GM12878 (cell line): ENCODE results near the gene C3orf38. TPM values are rescaled to one million over a fixed set of nuclear protein-coding genes. Genes with fewer than 3 reads are reported as not detected.

ENCODE experiments used
- ATF7 ChIP-seq: fragments of 450-650 bp; IDR thresholded peaks from 2 replicates; pipeline ENCODE4 v1.6.1; 2016; ENCODE audit warnings: low read depth, mild to moderate bottlenecking
- CHD4 ChIP-seq: fragments of 200-600 bp; sonication (generic); IDR thresholded peaks from 2 replicates; pipeline ENCODE4 v1.6.1; 2016; ENCODE audit warnings: mild to moderate bottlenecking
- CREB1 ChIP-seq: IDR thresholded peaks from 2 replicates; pipeline ENCODE4 v1.6.1; 2012; ENCODE audit warnings: low read depth, mild to moderate bottlenecking, inconsistent platforms
- EED ChIP-seq: sonication (generic); IDR thresholded peaks from 2 replicates; pipeline ENCODE4 v1.6.1; 2016; ENCODE audit warnings: antibody characterized with exemption, low read depth
- FOXM1 ChIP-seq: IDR thresholded peaks from 2 replicates; pipeline ENCODE4 v1.6.1; 2012; ENCODE audit warnings: low read depth, mild to moderate bottlenecking, inconsistent platforms, low read length, moderate library complexity
- KLF5 ChIP-seq: fragments of 450-650 bp; IDR thresholded peaks from 2 replicates; pipeline ENCODE4 v1.6.1; 2014; ENCODE audit warnings: mild to moderate bottlenecking; ENCODE audit not compliant: partially characterized antibody
- MYC ChIP-seq: IDR thresholded peaks from 2 replicates; pipeline ENCODE4 v1.6.1; 2011; ENCODE audit warnings: mild to moderate bottlenecking, low read length, moderate library complexity, inconsistent platforms; ENCODE audit not compliant: insufficient read depth, insufficient replicate concordance, insufficient read length, severe bottlenecking
- NFYB ChIP-seq: IDR thresholded peaks from 2 replicates; pipeline ENCODE4 v1.6.1; 2011; ENCODE audit warnings: low read depth, mild to moderate bottlenecking, low read length, improper control_type of control experiment, moderate library complexity; ENCODE audit not compliant: insufficient read depth
- PML ChIP-seq: IDR thresholded peaks from 2 replicates; pipeline ENCODE4 v1.6.1; 2012; ENCODE audit warnings: low read length, inconsistent platforms
- RFX5 ChIP-seq: IDR thresholded peaks from 2 replicates; pipeline ENCODE4 v1.6.1; 2011; ENCODE audit warnings: low read depth, low read length, improper control_type of control experiment
- SREBF2 ChIP-seq: IDR thresholded peaks from 2 replicates; pipeline ENCODE4 v1.6.1; 2012; ENCODE audit warnings: mild to moderate bottlenecking, low read length
- TBL1XR1 ChIP-seq: IDR thresholded peaks from 2 replicates; pipeline ENCODE4 v1.6.1; 2012; ENCODE audit warnings: low read depth, low read length, improper control_type of control experiment
- TCF3 ChIP-seq: IDR thresholded peaks from 2 replicates; pipeline ENCODE4 v1.6.1; 2012; ENCODE audit warnings: low read depth, mild to moderate bottlenecking, low read length, borderline replicate concordance; ENCODE audit not compliant: insufficient read depth
- polyA plus RNA-seq, 11 experiments: library from polyadenylated mRNA; depleted of rRNA in 4 of 11; unstranded in 6 of 11; stranded (reverse) in 5 of 11; fragments of >200 nt; fragmentation: Nextera tagmentation in 4 of 11; fragmentation: Illumina TruSeq in 1 of 11; extraction: Ambion mirVana in 4 of 11; extraction: Trizol in 1 of 11; gene quantifications; 1 replicate in 1 of 11; 2 replicates in 10 of 11; pipeline versions ENCODE4 v1.2.1 to v1.2.3, GENCODE V29; 2011 to 2016; ENCODE audit warnings: inconsistent platforms in 2 of 11, missing spikeins in 2 of 11, low read depth in 1 of 11
- total RNA-seq, 4 experiments: library from RNA; depleted of rRNA in 3 of 4; stranded (reverse); fragments of >200 nt in 3 of 4; fragmentation: Illumina TruSeq in 1 of 4; extraction: Trizol in 1 of 4; gene quantifications; 2 replicates each; pipeline versions ENCODE4 v1.2.1 to v1.2.3, GENCODE V29; 2013 to 2021
- TF ChIP-seq, protein P1 (sequence below): fragments of 450-650 bp; IDR thresholded peaks from 2 replicates; pipeline ENCODE4 v1.6.1; 2017; ENCODE audit warnings: mild to moderate bottlenecking, low read depth, inconsistent platforms; ENCODE audit not compliant: poor library complexity, severe bottlenecking
- TF ChIP-seq, protein P2 (sequence below), 3 experiments: IDR thresholded peaks in 2 of 3; conservative IDR thresholded peaks in 1 of 3; 2 replicates each; pipeline ENCODE4 v1.5.1; 2011; ENCODE audit warnings: low read depth in 3 of 3, low read length in 3 of 3, mild to moderate bottlenecking in 3 of 3, control low read depth in 2 of 3, moderate library complexity in 2 of 3, inconsistent platforms in 1 of 3, mixed read lengths in 1 of 3; ENCODE audit not compliant: control insufficient read depth in 2 of 3, insufficient read depth in 1 of 3; ENCODE audit errors: extremely low read depth in 1 of 3
- TF ChIP-seq, protein P3 (sequence below): fragments of 450-650 bp; IDR thresholded peaks from 2 replicates; pipeline ENCODE4 v1.6.1; 2016; ENCODE audit warnings: mild to moderate bottlenecking, moderate library complexity, borderline replicate concordance
- TF ChIP-seq, protein P4 (sequence below): IDR thresholded peaks from 2 replicates; pipeline ENCODE4 v1.6.1; 2011; ENCODE audit warnings: borderline replicate concordance, low read depth, mild to moderate bottlenecking, moderate library complexity, low read length; ENCODE audit not compliant: insufficient read depth, poor library complexity, severe bottlenecking
- TF ChIP-seq, protein P5 (sequence below): fragments of 450-650 bp; IDR thresholded peaks from 2 replicates; pipeline ENCODE4 v1.6.1; 2018; ENCODE audit warnings: mild to moderate bottlenecking, low read depth, moderate library complexity; ENCODE audit not compliant: partially characterized antibody

Gene C3orf38
- total and polyA plus RNA-seq, 10 of the 15 experiments (the other 5 are each of a cell fraction or from before 2014, with no cell fraction given): 23.0 to 47.9 (median 31.5) TPM

DNA sequence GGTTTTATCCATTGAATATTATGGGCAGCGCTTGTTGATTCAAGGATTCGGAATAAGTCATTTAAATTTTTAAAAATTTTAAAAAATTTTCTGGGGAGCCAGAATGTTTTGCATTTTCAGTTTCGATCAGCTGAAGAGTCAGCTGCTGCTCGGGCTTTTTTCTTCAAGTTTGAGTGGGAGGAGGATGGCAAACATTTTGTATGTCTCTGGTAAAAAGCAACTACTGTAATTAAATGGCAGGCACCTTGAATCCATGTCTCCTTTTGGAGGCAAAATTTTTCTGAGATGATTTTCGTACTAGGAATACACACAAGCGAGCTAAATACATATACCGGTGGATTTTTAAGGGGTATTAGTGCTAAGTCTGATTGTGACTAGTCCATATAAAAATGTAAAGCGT is 612 bp downstream of the C3orf38 start (continued):
- TF ChIP-seq MYC: no peak
- no peak for TF ChIP-seq FOXM1
- TF ChIP-seq CREB1: no peak
- TF ChIP-seq, protein P1, sequence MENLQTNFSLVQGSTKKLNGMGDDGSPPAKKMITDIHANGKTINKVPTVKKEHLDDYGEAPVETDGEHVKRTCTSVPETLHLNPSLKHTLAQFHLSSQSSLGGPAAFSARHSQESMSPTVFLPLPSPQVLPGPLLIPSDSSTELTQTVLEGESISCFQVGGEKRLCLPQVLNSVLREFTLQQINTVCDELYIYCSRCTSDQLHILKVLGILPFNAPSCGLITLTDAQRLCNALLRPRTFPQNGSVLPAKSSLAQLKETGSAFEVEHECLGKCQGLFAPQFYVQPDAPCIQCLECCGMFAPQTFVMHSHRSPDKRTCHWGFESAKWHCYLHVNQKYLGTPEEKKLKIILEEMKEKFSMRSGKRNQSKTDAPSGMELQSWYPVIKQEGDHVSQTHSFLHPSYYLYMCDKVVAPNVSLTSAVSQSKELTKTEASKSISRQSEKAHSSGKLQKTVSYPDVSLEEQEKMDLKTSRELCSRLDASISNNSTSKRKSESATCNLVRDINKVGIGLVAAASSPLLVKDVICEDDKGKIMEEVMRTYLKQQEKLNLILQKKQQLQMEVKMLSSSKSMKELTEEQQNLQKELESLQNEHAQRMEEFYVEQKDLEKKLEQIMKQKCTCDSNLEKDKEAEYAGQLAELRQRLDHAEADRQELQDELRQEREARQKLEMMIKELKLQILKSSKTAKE: peak; percentile 9
- TF ChIP-seq, protein P2, sequence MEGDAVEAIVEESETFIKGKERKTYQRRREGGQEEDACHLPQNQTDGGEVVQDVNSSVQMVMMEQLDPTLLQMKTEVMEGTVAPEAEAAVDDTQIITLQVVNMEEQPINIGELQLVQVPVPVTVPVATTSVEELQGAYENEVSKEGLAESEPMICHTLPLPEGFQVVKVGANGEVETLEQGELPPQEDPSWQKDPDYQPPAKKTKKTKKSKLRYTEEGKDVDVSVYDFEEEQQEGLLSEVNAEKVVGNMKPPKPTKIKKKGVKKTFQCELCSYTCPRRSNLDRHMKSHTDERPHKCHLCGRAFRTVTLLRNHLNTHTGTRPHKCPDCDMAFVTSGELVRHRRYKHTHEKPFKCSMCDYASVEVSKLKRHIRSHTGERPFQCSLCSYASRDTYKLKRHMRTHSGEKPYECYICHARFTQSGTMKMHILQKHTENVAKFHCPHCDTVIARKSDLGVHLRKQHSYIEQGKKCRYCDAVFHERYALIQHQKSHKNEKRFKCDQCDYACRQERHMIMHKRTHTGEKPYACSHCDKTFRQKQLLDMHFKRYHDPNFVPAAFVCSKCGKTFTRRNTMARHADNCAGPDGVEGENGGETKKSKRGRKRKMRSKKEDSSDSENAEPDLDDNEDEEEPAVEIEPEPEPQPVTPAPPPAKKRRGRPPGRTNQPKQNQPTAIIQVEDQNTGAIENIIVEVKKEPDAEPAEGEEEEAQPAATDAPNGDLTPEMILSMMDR (IDR thresholded peaks at IDR 0.05 in 2 of 3, conservative IDR thresholded peaks at IDR 0.05 in 1 of 3; ENCODE audit: control insufficient read depth in 2 of 3, extremely low read depth in 1 of 3, insufficient read depth in 1 of 3, low read depth in 3 of 3, low read length in 3 of 3): no peak
- TF ChIP-seq CHD4: no peak
- TF ChIP-seq NFYB: no peak
- TF ChIP-seq, protein P3, sequence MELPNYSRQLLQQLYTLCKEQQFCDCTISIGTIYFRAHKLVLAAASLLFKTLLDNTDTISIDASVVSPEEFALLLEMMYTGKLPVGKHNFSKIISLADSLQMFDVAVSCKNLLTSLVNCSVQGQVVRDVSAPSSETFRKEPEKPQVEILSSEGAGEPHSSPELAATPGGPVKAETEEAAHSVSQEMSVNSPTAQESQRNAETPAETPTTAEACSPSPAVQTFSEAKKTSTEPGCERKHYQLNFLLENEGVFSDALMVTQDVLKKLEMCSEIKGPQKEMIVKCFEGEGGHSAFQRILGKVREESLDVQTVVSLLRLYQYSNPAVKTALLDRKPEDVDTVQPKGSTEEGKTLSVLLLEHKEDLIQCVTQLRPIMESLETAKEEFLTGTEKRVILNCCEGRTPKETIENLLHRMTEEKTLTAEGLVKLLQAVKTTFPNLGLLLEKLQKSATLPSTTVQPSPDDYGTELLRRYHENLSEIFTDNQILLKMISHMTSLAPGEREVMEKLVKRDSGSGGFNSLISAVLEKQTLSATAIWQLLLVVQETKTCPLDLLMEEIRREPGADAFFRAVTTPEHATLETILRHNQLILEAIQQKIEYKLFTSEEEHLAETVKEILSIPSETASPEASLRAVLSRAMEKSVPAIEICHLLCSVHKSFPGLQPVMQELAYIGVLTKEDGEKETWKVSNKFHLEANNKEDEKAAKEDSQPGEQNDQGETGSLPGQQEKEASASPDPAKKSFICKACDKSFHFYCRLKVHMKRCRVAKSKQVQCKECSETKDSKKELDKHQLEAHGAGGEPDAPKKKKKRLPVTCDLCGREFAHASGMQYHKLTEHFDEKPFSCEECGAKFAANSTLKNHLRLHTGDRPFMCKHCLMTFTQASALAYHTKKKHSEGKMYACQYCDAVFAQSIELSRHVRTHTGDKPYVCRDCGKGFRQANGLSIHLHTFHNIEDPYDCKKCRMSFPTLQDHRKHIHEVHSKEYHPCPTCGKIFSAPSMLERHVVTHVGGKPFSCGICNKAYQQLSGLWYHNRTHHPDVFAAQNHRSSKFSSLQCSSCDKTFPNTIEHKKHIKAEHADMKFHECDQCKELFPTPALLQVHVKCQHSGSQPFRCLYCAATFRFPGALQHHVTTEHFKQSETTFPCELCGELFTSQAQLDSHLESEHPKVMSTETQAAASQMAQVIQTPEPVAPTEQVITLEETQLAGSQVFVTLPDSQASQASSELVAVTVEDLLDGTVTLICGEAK: no peak
- no peak; the same call in 1 of the 2 replicates for TF ChIP-seq PML
- TF ChIP-seq, protein P4, sequence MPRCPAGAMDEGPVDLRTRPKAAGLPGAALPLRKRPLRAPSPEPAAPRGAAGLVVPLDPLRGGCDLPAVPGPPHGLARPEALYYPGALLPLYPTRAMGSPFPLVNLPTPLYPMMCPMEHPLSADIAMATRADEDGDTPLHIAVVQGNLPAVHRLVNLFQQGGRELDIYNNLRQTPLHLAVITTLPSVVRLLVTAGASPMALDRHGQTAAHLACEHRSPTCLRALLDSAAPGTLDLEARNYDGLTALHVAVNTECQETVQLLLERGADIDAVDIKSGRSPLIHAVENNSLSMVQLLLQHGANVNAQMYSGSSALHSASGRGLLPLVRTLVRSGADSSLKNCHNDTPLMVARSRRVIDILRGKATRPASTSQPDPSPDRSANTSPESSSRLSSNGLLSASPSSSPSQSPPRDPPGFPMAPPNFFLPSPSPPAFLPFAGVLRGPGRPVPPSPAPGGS: no peak
- TF ChIP-seq KLF5: no peak
- TF ChIP-seq ATF7: no peak
- no peak for TF ChIP-seq TBL1XR1
- TF ChIP-seq SREBF2: no peak
- TF ChIP-seq TCF3: no peak
- no peak for TF ChIP-seq EED
- TF ChIP-seq RFX5: no peak
- TF ChIP-seq, protein P5, sequence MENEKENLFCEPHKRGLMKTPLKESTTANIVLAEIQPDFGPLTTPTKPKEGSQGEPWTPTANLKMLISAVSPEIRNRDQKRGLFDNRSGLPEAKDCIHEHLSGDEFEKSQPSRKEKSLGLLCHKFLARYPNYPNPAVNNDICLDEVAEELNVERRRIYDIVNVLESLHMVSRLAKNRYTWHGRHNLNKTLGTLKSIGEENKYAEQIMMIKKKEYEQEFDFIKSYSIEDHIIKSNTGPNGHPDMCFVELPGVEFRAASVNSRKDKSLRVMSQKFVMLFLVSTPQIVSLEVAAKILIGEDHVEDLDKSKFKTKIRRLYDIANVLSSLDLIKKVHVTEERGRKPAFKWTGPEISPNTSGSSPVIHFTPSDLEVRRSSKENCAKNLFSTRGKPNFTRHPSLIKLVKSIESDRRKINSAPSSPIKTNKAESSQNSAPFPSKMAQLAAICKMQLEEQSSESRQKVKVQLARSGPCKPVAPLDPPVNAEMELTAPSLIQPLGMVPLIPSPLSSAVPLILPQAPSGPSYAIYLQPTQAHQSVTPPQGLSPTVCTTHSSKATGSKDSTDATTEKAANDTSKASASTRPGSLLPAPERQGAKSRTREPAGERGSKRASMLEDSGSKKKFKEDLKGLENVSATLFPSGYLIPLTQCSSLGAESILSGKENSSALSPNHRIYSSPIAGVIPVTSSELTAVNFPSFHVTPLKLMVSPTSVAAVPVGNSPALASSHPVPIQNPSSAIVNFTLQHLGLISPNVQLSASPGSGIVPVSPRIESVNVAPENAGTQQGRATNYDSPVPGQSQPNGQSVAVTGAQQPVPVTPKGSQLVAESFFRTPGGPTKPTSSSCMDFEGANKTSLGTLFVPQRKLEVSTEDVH: no peak
